Small intestine (tissue), 7 donors: Measurements from ENCODE around the gene MYL5. TPM values are rescaled to one million over a fixed set of nuclear protein-coding genes. Genes with fewer than 3 reads are reported as not detected.
A peak's percentile ranks its signal among the peaks of the same experiment; 100 is the strongest.

Source experiments
- DNase-seq, 2 donors: peaks; one replicate each; pipeline versions ENCODE4 v3.0.0 to v3.0.0-alpha.2; 2013
- FAIRE-seq: peaks from 2 replicates; lab custom pipeline; 2012; peaks lifted over from hg19 to GRCh38; lab: Jason Lieb, UNC
- H3K27ac ChIP-seq, 3 donors: one replicate each; pipeline ENCODE4 v1.5.1; 2013; ENCODE audit warnings: low read length in 2 of 3, mild to moderate bottlenecking in 2 of 3, control low read depth in 1 of 3, inconsistent platforms in 1 of 3, low read depth in 1 of 3, moderate library complexity in 1 of 3
- H3K27me3 ChIP-seq, 3 donors: one replicate each; pipeline ENCODE4 v1.6.1; 2013; ENCODE audit warnings: low read length in 3 of 3, inconsistent platforms in 1 of 3; ENCODE audit not compliant: control insufficient read depth in 3 of 3, insufficient read depth in 3 of 3
- H3K36me3 ChIP-seq, 3 donors: one replicate each; pipeline ENCODE4 v1.6.1; 2013; ENCODE audit warnings: low read length in 3 of 3, inconsistent platforms in 1 of 3, low read depth in 1 of 3, mild to moderate bottlenecking in 1 of 3, moderate library complexity in 1 of 3; ENCODE audit not compliant: control insufficient read depth in 3 of 3, insufficient read depth in 2 of 3
- H3K4me1 ChIP-seq, 3 donors: one replicate each; pipeline ENCODE4 v1.6.1; 2013; ENCODE audit warnings: low read length in 2 of 3, inconsistent platforms in 1 of 3, low read depth in 1 of 3, mild to moderate bottlenecking in 1 of 3, moderate library complexity in 1 of 3; ENCODE audit not compliant: control insufficient read depth in 3 of 3, insufficient read depth in 2 of 3
- H3K4me3 ChIP-seq, 3 donors: one replicate each; pipeline ENCODE4 v1.5.1; 2013; ENCODE audit warnings: low read length in 3 of 3, control low read depth in 1 of 3, inconsistent platforms in 1 of 3, low read depth in 1 of 3, mild to moderate bottlenecking in 1 of 3, moderate library complexity in 1 of 3
- H3K9me3 ChIP-seq, 2 donors: one replicate each; pipeline ENCODE4 v1.6.1; 2013; ENCODE audit warnings: low read depth in 1 of 2, low read length in 1 of 2; ENCODE audit not compliant: control insufficient read depth in 2 of 2, insufficient read depth in 1 of 2
- WGBS, 3 donors: extraction: QIAGEN DNeasy Blood & Tissue Kit; methylation state at CpG; one replicate each; pipeline ENCODE4 v1.1.7; 2013; 5-methylcytosine and 5-hydroxymethylcytosine counted together
- polyA plus RNA-seq, 4 donors: library from polyadenylated mRNA; stranded (reverse) in 3 of 4; unstranded in 1 of 4; fragments of 200-250 nt in 3 of 4; fragments of 120-200 nt in 1 of 4; gene quantifications; one replicate each; pipeline versions ENCODE4 v1.2.1 to v1.2.3, GENCODE V29; 2013
- donor health status: healthy with polysubstance abuse.
- donor health status: control.
- donor health status: control.
- donor health status: Bipolar disorder and iron deficiency.
- donor health status: healthy.

MYL5 gene
- polyA plus RNA-seq, 4 donors: 36.1 to 316 (median 159) TPM

- H3K4me1 ChIP-seq: peaks cover 0 to 8% (median 0%) of the 10 kb centered on the region in 3 donors
- 35 to 74% (median 53%) methylated on average over 28 of the region's 28 CpGs for WGBS, 3 donors
- DNase-seq (peak; percentile 66 to 67), FAIRE-seq (no peak)
- peaks cover 0 to 45% (median 0%) of the 10 kb centered on the region in 3 donors for H3K36me3 ChIP-seq
- no peak overlapping the region for H3K4me3 ChIP-seq
- H3K27me3 ChIP-seq: no peaks in the 10 kb centered on the region
- H3K27ac ChIP-seq: peak overlapping the region in 1 of 3 donors; percentile 38
- H3K9me3 ChIP-seq: no peaks in the 10 kb centered on the region
These were observed 49.6 kb downstream of the MYL5 start for GRCh38 chr4:723751-724530.

GRCh38 chr4:725391-726234 is 51.3 kb downstream of the MYL5 start:
- peaks cover 0 to 47% (median 0%) of the 10 kb centered on the region in 3 donors for H3K36me3 ChIP-seq
- H3K9me3 ChIP-seq: no peaks in the 10 kb centered on the region
- no peaks in the 10 kb centered on the region for H3K27me3 ChIP-seq
- no peak for DNase-seq
- FAIRE-seq: no peak
- 91 to 95% (median 93%) methylated on average over 36 to 41 of the region's 41 CpGs for WGBS, 3 donors
- peaks cover 0 to 8% (median 0%) of the 10 kb centered on the region in 3 donors for H3K4me1 ChIP-seq
- H3K27ac ChIP-seq: no peak overlapping the region
- no peak overlapping the region for H3K4me3 ChIP-seq

GRCh38 chr4:726235-726787 is 52.0 kb downstream of the MYL5 start:
- no peaks in the 10 kb centered on the region for H3K27me3 ChIP-seq
- H3K36me3 ChIP-seq: peaks cover 0 to 52% (median 4%) of the 10 kb centered on the region in 3 donors
- H3K27ac ChIP-seq: no peak overlapping the region
- H3K4me1 ChIP-seq: peaks cover 0 to 8% (median 0%) of the 10 kb centered on the region in 3 donors
- H3K9me3 ChIP-seq: peaks cover 0 to 4% of the 10 kb centered on the region in 2 donors
- DNase-seq (no peak), FAIRE-seq (no peak)
- no peak overlapping the region for H3K4me3 ChIP-seq
- WGBS, 3 donors: 69 to 83% (median 72%) methylated on average over 16 of the region's 16 CpGs

- FAIRE-seq (no peak), DNase-seq (no peak)
- Histone ChIP-seq H3K36me3 (peaks cover 0 to 51% (median 4%) of the 10 kb centered on the region in 3 donors), H3K4me3 (no peak overlapping the region), H3K4me1 (peaks cover 0 to 8% (median 0%) of the 10 kb centered on the region in 3 donors), H3K9me3 (peaks cover 0 to 4% of the 10 kb centered on the region in 2 donors), H3K27ac (no peak overlapping the region), H3K27me3 (no peaks in the 10 kb centered on the region)
- WGBS, 3 donors: 85 to 92% (median 91%) methylated on average over 17 of the region's 17 CpGs
These were observed 52.5 kb downstream of the MYL5 start for GRCh38 chr4:726838-727237.

GRCh38 chr4:727576-727975 is 53.2 kb downstream of the MYL5 start:
- DNase-seq (no peak), FAIRE-seq (no peak)
- Histone ChIP-seq H3K36me3 (peaks cover 0 to 51% (median 7%) of the 10 kb centered on the region in 3 donors), H3K27ac (peak overlapping the region in 1 of 3 donors; percentile 36), H3K27me3 (no peaks in the 10 kb centered on the region), H3K4me3 (no peak overlapping the region), H3K9me3 (peaks cover 0 to 4% of the 10 kb centered on the region in 2 donors), H3K4me1 (peaks cover 0 to 8% (median 0%) of the 10 kb centered on the region in 3 donors)
- WGBS, 3 donors: 23 to 58% (median 48%) methylated on average over 6 of the region's 6 CpGs

- Histone ChIP-seq H3K4me1 (no peaks in the 10 kb centered on the region), H3K27me3 (no peaks in the 10 kb centered on the region), H3K36me3 (peaks cover 10 to 56% (median 11%) of the 10 kb centered on the region in 3 donors), H3K9me3 (peaks cover 0 to 4% of the 10 kb centered on the region in 2 donors), H3K27ac (no peak overlapping the region), H3K4me3 (no peak overlapping the region)
- no peak for DNase-seq
- WGBS, 3 donors: 90 to 91% (median 91%) methylated on average over 16 to 20 of the region's 20 CpGs
- FAIRE-seq: no peak
These were observed 55.3 kb downstream of the MYL5 start for GRCh38 chr4:729336-730315.

GRCh38 chr4:730511-730910 is 56.2 kb downstream of the MYL5 start:
- Histone ChIP-seq H3K9me3 (peaks cover 0 to 4% of the 10 kb centered on the region in 2 donors), H3K4me1 (no peaks in the 10 kb centered on the region), H3K27me3 (no peaks in the 10 kb centered on the region), H3K36me3 (peaks cover 15 to 59% (median 17%) of the 10 kb centered on the region in 3 donors), H3K27ac (no peak overlapping the region), H3K4me3 (no peak overlapping the region)
- DNase-seq (no peak), FAIRE-seq (no peak)
- 96 to 99% (median 97%) methylated on average over 27 of the region's 27 CpGs for WGBS, 3 donors
